Uterus (tissue), 4 donors: ENCODE data around the gene LGI1. TPM values are rescaled to one million over a fixed set of nuclear protein-coding genes. Genes with fewer than 3 reads are reported as not detected.

Experiments used
- DNase-seq, 2 donors: peaks; one replicate each; pipeline ENCODE4 v3.0.0-alpha.2; 2019 to 2020
- H3K27ac ChIP-seq, 2 donors: fragments of 200-600 bp; sonication (generic); 1 replicate in 1 of 2; 2 replicates in 1 of 2; pipeline ENCODE4 v1.5.1; 2016 to 2018
- H3K27me3 ChIP-seq, 2 donors: fragments of 200-600 bp; sonication (generic); one replicate each; pipeline ENCODE4 v1.5.1; 2018 to 2019; ENCODE audit warnings: control low read depth in 1 of 2
- H3K36me3 ChIP-seq, 2 donors: fragments of 200-600 bp; sonication (generic); one replicate each; pipeline ENCODE4 v1.5.1; 2019; ENCODE audit warnings: control low read depth in 1 of 2
- H3K4me1 ChIP-seq, 2 donors: fragments of 200-600 bp; sonication (generic); one replicate each; pipeline ENCODE4 v1.5.1; 2018 to 2019; ENCODE audit warnings: control low read depth in 1 of 2
- H3K4me3 ChIP-seq, 2 donors: fragments of 200-600 bp; sonication (generic); 1 replicate in 1 of 2; 2 replicates in 1 of 2; pipeline ENCODE4 v1.5.1; 2018 to 2019; ENCODE audit warnings: mild to moderate bottlenecking in 1 of 2
- H3K9me3 ChIP-seq, 2 donors: fragments of 200-600 bp; sonication (generic); one replicate each; pipeline ENCODE4 v1.5.1; 2019; ENCODE audit warnings: control low read depth in 1 of 2
- CTCF ChIP-seq, 4 experiments: fragments of 200-600 bp in 2 of 4; fragments of 450-650 bp in 2 of 4; sonication (generic) in 2 of 4; IDR thresholded peaks; one replicate each; pipeline ENCODE4 v1.5.1; 2016 to 2019; ENCODE audit warnings: antibody characterized with exemption in 4 of 4, mild to moderate bottlenecking in 2 of 4, moderate library complexity in 1 of 4
- POLR2A ChIP-seq, 2 donors: fragments of 450-650 bp; IDR thresholded peaks; one replicate each; pipeline ENCODE4 v1.6.1; 2016; ENCODE audit warnings: antibody characterized with exemption in 2 of 2, mild to moderate bottlenecking in 1 of 2, moderate library complexity in 1 of 2
- intact Hi-C: fragments of 100-400 bp; cut with DNase I; formaldehyde crosslinking; loops from one replicate; pipeline ENCODE4 v1.15.1; 2023; ENCODE audit warnings: low total_unique reads
- total RNA-seq, 4 donors: library from RNA; depleted of rRNA in 3 of 4; stranded (reverse); fragments of >200 nt in 3 of 4; gene quantifications; one replicate each; pipeline versions ENCODE4 v1.1.0 to v1.2.4, GENCODE V29; 2014 to 2023
- donor health status: DM: yes; HTN: yes; CAD: no.

The LGI1 gene
- total RNA-seq, 4 donors from 2014 or later, result 1.4 TPM; not detected in 3

DNA sequence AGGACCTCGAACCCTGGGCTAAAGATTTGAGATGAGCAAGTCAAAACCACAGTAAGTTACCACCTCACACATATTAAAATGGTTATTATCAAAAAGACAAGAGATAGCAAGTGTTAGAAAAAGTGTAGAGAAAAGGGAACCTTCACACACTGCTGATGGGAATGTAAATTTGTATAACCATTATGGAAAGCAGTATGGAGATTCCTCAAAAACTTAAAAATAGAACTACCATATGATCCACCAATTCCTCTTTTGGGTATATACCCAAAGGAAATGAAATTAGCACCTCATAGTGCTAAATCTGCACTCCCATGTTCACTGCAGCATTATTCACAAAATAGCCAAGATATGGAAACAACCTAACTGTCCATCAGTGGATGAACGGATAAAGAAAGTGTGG, 34.6 kb upstream of the LGI1 start:
- Histone ChIP-seq H3K4me1 (no peaks in the 10 kb centered on the region), H3K27me3 (no peaks in the 10 kb centered on the region), H3K36me3 (no peaks in the 10 kb centered on the region), H3K4me3 (no peak overlapping the region), H3K27ac (no peak overlapping the region), H3K9me3 (no peaks in the 10 kb centered on the region)
- intact Hi-C loops, result no loop called here
- no peak for DNase-seq
- TF ChIP-seq CTCF (IDR thresholded peaks at IDR 0.05) (no peak), POLR2A (IDR thresholded peaks at IDR 0.05) (no peak)

- Histone ChIP-seq H3K4me3 (no peak overlapping the region), H3K4me1 (no peaks in the 10 kb centered on the region), H3K27ac (no peak overlapping the region), H3K36me3 (no peaks in the 10 kb centered on the region), H3K27me3 (no peaks in the 10 kb centered on the region), H3K9me3 (no peaks in the 10 kb centered on the region)
- intact Hi-C loops, result no loop called here
- no peak for DNase-seq
- TF ChIP-seq POLR2A (IDR thresholded peaks at IDR 0.05), result no peak
- no peak for TF ChIP-seq CTCF (IDR thresholded peaks at IDR 0.05)
Measured at GRCh38 chr10:93726024-93726423, 31.7 kb upstream of the LGI1 start.

DNA sequence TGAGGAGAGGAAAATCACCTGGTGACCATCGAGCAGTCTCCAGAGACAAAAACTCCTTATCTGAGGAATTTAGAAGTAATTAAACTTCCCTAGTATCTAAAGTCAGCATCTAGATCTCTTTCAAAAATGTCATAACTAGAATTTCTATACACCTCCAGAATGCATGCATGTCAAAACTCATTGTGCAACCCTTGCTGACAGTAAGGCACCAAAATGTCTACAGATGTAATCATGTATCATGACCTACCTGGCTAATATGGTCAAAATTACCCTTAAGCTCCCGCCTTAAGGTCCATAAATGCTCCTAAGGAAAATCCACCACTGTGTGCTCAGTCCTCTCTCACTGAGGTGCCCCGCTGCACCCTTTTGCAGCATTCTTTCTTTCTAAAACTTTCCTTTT, 16.4 kb upstream of the LGI1 start:
- H3K4me1 ChIP-seq, result no peaks in the 10 kb centered on the region
- intact Hi-C loops, result no loop called here
- no peaks in the 10 kb centered on the region for H3K9me3 ChIP-seq
- H3K4me3 ChIP-seq, result no peak overlapping the region
- no peak overlapping the region for H3K27ac ChIP-seq
- H3K27me3 ChIP-seq, result no peaks in the 10 kb centered on the region
- TF ChIP-seq CTCF (IDR thresholded peaks at IDR 0.05) (no peak), POLR2A (IDR thresholded peaks at IDR 0.05) (no peak)
- no peaks in the 10 kb centered on the region for H3K36me3 ChIP-seq
- no peak for DNase-seq

GRCh38 chr10:93742633-93743349, 14.9 kb upstream of the LGI1 start:
- Histone ChIP-seq H3K4me3 (no peak overlapping the region), H3K27me3 (no peaks in the 10 kb centered on the region), H3K9me3 (no peaks in the 10 kb centered on the region), H3K27ac (no peak overlapping the region), H3K4me1 (no peaks in the 10 kb centered on the region), H3K36me3 (no peaks in the 10 kb centered on the region)
- TF ChIP-seq POLR2A (IDR thresholded peaks at IDR 0.05) (no peak), CTCF (IDR thresholded peaks at IDR 0.05) (no peak)
- DNase-seq, result no peak
- intact Hi-C loops, result no loop called here

DNA sequence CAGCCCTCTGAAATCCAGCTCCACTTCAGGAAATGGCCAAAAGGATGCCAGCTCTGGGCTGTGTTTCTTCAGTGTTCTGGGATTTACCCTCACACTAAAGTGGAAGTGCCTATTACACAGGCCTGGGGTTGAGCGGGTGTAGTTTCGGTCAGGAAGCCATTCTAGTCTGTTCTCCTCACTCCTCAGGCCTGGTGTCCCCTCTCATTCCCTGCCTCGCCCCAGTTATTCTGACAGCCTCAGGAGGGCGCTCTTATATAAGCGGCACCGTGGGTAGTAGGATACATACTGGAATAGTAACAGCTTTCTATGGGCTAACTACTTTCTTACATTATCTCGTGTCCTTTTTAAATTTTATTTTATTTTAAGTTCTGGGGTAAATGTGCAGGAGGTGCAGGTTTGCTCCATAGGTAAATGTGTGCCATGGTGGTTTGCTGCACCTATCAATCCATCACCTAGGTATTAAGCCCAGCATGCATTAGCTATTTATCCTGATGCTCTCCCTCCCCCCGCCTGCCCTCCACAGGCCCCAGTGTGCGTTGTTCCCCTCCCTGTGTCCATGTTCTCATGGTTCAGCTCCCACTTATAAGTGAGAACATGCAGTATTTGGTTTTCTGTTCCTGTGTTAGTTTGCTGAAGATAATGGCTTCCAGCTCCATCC, 12.2 kb upstream of the LGI1 start:
- TF ChIP-seq POLR2A (IDR thresholded peaks at IDR 0.05) (no peak), CTCF (IDR thresholded peaks at IDR 0.05) (no peak)
- intact Hi-C loops, result no loop called here
- no peak for DNase-seq
- Histone ChIP-seq H3K27ac (no peak overlapping the region), H3K9me3 (no peaks in the 10 kb centered on the region), H3K4me3 (no peak overlapping the region), H3K27me3 (no peaks in the 10 kb centered on the region), H3K36me3 (no peaks in the 10 kb centered on the region), H3K4me1 (no peaks in the 10 kb centered on the region)
